ENCODE results near the gene OTOP2.

OTOP2 gene

DNA sequence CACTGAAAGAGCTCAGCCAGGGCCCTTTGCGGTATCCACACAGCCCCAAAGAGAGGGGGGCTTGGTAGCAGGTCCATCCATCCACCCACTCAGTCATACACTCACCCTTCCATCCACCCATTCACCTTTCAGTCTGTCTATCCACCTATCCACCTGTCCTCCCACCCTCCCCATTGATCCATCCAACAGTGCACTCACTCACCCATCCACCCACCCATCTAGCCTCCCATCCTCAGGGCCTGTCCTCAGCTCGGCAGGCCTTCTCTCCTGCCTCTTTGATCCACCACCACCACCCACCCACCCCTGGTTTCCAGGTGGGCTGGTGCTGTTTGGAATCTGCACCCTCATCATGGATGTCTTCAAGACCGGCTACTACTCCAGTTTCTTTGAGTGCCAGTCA, 1.2 kb downstream of the OTOP2 start:
- no peak for DNase-seq

- DNase-seq: no peak
Observed at GRCh38 chr17:74928786-74929185, 4.7 kb downstream of the OTOP2 start.

DNA sequence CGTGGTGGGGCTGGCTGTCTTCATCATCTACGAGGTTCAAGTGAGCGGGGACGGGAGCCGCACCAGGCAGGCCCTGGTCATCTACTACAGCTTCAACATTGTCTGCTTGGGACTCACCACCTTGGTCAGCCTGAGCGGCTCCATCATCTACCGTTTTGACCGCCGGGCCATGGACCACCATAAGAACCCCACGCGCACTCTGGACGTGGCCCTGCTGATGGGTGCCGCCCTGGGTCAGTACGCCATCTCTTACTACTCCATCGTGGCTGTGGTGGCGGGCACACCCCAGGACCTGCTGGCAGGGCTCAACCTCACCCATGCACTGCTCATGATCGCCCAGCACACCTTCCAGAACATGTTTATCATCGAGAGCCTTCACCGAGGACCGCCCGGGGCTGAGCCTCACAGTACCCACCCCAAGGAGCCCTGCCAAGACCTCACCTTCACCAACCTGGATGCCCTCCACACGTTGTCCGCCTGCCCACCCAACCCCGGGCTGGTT, 6.5 kb downstream of the OTOP2 start:
- no peak for DNase-seq

DNA sequence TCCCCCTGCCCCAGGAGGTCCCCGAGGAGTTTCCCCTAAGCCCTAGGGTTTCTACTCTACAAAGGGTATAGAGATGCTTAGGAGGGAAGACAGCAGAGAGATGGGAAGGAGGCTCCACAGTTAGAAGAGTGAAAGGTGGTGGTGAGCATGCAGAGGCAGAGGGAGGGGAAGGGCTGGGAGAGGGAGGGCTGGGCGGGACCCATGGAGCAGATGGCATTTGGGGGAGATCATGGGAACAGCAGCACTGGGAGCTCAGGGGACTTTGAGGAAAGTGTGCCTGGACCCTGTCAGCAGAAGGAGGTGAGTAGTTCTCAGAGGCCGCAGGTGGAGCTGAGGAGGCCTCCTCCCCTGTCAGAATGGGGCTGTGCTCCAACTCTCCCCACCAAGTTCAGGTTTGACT, 11.0 kb downstream of the OTOP2 start:
- DNase-seq: no peak

- no peak for DNase-seq
Observed at GRCh38 chr17:74935585-74936469, 11.8 kb downstream of the OTOP2 start, which contains the start of gene OTOP3. Gene OTOP3, plus strand, starts transcription at chr17:74935898. Its CDS starts 24 bp downstream, at chr17:74935922.

- DNase-seq: no peak
Observed at GRCh38 chr17:74936470-74936799, 12.4 kb downstream of the OTOP2 start.

GRCh38 chr17:74937064-74938051, 13.3 kb downstream of the OTOP2 start:
- no peak for DNase-seq

GRCh38 chr17:74938194-74938950, 14.3 kb downstream of the OTOP2 start:
- no peak for DNase-seq

DNA sequence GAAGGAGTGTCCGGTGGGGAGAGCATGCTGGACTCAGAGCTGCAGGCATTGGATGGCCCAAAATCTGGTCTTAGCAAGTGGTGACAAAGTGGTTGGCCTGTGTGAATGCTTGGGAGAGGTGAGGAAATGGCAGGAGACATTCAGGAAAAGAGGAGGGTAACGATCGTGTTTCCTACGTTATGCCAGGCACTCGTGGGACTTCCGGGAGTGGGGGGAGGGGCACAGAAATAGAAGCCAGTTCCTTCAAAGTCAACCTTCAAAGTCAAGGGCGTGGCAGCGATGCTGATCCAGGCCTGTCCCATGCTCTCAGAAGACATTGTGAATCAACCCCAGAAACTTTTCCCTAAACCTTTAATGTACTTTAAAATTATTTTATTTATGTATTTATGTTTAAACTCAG, 15.5 kb downstream of the OTOP2 start:
- DNase-seq: no peak

DNA sequence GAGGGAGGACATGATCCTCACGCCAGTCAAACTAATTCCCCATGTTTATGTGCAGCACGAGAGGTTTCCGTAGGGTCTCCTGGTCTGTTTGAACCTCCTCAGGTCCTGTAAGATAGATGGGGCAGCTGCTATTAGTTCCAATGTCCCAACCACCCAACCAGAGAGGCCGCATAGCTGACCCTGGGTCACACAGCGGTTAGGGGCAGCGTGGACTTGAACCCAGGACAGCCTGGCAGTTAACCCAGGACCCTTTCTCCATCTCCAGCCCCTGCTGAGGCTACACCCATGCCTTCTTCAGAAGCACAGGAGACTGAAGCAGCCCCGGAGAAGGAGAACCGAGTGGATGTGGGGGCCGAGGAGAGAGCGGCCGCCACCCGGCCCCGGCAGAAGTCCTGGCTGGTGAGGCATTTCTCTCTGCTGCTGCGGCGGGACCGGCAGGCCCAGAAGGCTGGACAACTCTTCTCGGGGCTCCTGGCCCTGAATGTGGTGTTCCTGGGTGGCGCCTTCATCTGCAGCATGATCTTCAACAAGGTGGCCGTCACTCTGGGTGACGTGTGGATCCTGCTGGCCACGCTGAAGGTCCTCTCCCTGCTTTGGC, 17.2 kb downstream of the OTOP2 start:
- DNase-seq: no peak

DNA sequence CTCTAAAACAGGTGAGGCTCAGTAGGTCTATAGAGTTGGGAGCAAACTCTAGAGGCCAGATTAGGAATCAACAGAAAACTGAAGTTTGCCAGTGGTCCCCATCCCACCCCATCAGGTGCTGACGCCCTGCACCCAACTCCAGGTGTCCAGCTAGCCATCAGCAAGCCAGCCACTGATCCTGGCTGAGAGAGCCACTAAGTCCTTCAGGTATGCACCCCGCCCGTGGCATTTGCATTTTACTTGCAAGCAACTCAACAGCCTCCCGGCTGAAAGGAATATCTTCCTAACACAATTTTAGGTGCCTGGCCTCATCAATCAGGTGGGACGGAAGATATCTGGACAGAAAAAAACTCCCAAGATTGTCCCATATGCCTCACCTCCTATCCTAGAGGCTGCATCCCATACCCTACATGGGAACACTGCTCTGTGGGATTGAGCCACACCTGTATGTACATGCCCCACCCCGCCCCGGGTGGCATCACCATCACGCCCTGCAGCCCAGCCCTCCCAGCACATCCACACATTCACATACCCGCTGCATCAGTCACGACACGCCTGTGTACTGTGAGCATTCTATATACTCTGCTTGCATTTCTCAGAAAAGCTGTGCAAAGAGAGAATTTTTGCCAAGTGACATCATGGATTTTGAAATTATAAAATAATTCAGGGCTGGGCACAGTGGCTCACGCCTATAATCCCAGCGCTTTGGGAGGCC, 19.9 kb downstream of the OTOP2 start:
- no peak for DNase-seq

GRCh38 chr17:74945543-74945942, 21.5 kb downstream of the OTOP2 start:
- DNase-seq: no peak

DNA sequence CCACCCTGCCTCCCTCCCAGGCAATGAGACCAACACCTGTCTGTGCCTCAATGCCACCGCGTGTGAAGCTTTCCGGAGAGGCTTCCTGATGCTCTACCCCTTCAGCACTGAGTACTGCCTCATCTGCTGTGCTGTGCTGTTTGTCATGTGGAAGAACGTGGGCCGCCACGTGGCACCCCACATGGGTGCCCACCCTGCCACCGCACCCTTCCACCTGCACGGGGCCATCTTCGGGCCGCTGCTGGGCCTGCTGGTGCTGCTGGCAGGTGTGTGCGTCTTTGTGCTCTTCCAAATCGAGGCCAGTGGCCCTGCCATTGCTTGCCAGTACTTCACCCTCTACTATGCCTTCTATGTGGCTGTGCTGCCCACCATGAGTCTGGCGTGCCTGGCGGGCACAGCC, 22.6 kb downstream of the OTOP2 start:
- no peak for DNase-seq

GRCh38 chr17:74947041-74947754, 23.1 kb downstream of the OTOP2 start:
- no peak for DNase-seq

DNA sequence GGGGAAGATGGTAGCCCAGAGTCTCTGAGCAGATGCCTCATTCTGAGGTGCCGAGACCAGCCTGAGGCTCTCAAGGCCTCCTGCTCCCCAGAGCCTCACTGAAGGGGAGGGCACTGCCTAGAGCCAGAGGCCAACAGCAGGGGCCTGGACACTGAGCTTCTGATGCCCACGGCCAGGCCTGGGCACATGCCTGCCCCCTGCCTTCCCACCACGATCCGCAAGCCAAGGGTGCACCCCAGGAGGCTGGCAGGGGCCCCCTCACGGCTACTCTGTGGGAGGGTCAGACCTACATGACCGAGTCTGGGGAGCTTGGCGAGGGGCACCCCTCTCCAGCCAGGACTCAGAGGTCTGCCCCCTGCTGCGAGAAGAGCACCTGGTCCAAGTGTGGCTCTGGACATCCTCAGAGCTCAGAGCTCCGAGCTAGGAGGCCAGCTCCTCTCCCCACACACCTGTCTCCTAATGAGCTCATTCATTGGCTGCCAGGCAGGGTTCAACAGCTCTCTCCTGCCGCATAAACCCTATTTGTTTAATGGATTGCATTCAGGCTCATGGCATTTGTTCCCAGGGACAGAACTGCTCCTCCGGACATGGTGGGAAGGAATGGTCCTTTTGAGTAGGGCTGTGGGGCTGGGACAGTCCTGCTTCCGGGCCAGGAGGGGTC, 25.5 kb downstream of the OTOP2 start:
- no peak for DNase-seq

DNA sequence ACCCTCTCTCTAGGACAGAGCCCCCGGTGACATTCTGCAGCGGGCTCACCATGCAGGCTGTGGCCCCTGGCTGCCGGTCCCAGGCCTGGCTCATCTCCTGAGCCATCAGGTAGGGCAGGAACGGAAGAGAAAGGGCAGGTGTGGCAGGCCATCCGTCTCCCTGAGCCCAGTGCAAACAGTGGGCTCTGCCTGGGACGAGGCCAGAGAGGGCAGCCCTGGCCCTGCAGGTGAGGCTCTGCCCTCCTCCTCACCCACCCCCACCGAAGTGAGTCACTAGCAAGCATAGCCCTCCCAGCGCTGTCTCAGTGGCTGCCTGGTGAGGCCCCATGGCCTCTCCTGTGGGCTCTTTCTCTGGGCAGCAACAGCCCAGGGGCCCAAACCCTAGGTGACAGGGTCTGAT, 26.1 kb downstream of the OTOP2 start:
- no peak for DNase-seq

GRCh38 chr17:74951065-74951464, 27.0 kb downstream of the OTOP2 start:
- no peak for DNase-seq

DNA sequence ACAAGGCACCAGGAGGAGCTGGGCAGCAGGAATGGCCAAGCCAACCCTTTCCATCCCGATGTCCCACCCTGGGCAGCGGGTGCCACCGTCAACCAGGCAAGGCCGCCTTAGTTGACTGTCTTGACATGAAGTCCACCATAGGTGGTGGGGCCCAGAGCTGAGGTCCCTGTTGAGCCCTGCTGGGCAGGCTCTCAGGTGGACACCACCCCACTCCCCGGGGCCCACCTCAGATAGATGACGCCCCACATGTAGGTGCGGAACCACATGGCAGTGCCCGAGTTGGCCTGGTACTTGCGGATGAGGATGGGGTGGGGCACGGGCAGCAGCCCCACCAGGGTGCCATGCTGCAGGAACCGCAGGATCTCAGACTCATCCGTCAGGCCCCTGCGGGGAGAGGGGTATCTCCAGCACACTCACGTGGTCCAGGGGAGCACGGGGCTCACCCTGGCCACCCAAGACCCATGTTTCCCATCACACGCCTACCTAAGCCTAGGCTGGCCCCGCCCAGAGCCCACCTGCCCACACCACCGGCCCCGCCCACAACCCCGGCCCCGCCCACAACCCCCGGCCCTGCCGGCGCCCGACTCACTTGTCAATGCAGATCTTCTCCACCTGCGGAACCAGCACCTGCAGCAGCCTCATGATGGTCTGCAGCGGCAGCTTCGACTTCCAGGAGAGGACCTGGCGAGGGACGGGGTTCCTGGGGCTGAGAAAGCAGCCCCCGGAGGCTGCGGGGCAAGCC, 27.8 kb downstream of the OTOP2 start:
- no peak for DNase-seq

GRCh38 chr17:74952431-74953133, 28.5 kb downstream of the OTOP2 start:
- DNase-seq: no peak
